NT2/D1 (cell line): Measurements from ENCODE around the gene MICAL2.

Experiments
- SUZ12 ChIP-seq: IDR thresholded peaks from 2 replicates; pipeline ENCODE4 v1.6.1; 2011; ENCODE audit not compliant: insufficient read length, insufficient read depth; ENCODE audit errors: extremely low read depth
- YY1 ChIP-seq: IDR thresholded peaks from 2 replicates; pipeline ENCODE4 v1.6.1; 2011; ENCODE audit not compliant: insufficient read length, insufficient read depth

DNA sequence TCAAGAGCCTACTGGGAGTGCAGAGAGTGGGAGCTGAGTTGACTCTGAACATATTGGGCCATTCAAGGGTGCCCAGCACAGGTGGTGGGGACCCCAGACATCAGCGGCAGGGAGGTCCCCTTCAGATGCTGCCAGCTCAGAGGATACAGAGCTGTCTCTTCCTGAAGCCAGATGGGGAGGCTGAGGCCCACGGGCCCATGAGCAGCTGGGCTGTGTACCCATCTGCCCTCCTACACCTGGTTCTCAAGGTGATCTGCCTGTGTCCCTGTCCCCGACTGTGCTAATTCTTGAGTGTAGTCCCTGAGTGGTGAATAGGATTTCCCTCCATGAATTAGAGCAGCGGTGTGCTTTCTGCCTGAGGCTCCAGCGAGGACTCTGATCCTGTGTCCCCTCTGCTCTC is 76.3 kb downstream of the MICAL2 start:
- no peak for TF ChIP-seq YY1
- no peak for TF ChIP-seq SUZ12
